GM21390 (cell line): ENCODE results near the gene SPDYE4.

Source experiments
- ATAC-seq: cut with Tn5 transposase; IDR thresholded peaks from one replicate; pipeline ENCODE4 v1.9.1; 2021; ENCODE audit not compliant: unreplicated experiment

SPDYE4 gene

GRCh38 chr17:8785547-8786413 is 27.4 kb upstream of the SPDYE4 start:
- no peak for ATAC-seq

GRCh38 chr17:8782176-8782575 is 23.8 kb upstream of the SPDYE4 start:
- ATAC-seq = no peak

GRCh38 chr17:8781776-8782175 is 23.4 kb upstream of the SPDYE4 start:
- no peak for ATAC-seq

- ATAC-seq = no peak
These were observed 18.5 kb upstream of the SPDYE4 start for GRCh38 chr17:8776881-8777280.

GRCh38 chr17:8776248-8776647 is 17.9 kb upstream of the SPDYE4 start:
- ATAC-seq = no peak

GRCh38 chr17:8766731-8767130 is 8.4 kb upstream of the SPDYE4 start:
- ATAC-seq = no peak

- no peak for ATAC-seq
These were observed 3.7 kb upstream of the SPDYE4 start for GRCh38 chr17:8762012-8762411.

GRCh38 chr17:8757189-8757588 is 1.2 kb downstream of the SPDYE4 start:
- ATAC-seq = no peak

GRCh38 chr17:8755590-8756255 is 2.6 kb downstream of the SPDYE4 start:
- ATAC-seq = no peak

GRCh38 chr17:8754890-8755289 is 3.5 kb downstream of the SPDYE4 start:
- no peak for ATAC-seq

GRCh38 chr17:8753976-8754440 is 4.3 kb downstream of the SPDYE4 start:
- ATAC-seq = no peak

- no peak for ATAC-seq
These were observed 5.0 kb downstream of the SPDYE4 start for GRCh38 chr17:8753136-8753975.

GRCh38 chr17:8749616-8750015 is 8.7 kb downstream of the SPDYE4 start:
- no peak for ATAC-seq

GRCh38 chr17:8747742-8748141 is 10.6 kb downstream of the SPDYE4 start:
- no peak for ATAC-seq

- no peak for ATAC-seq
These were observed 11.7 kb downstream of the SPDYE4 start for GRCh38 chr17:8746501-8747236.

- no peak for ATAC-seq
These were observed 12.5 kb downstream of the SPDYE4 start for GRCh38 chr17:8745586-8746500.

- ATAC-seq = no peak
These were observed 14.1 kb downstream of the SPDYE4 start for GRCh38 chr17:8744086-8744785.

- no peak for ATAC-seq
These were observed 15.5 kb downstream of the SPDYE4 start for GRCh38 chr17:8742819-8743218.

GRCh38 chr17:8742274-8742673 is 16.1 kb downstream of the SPDYE4 start:
- ATAC-seq = no peak
